ENCODE results near the gene COMMD3. TPM values are rescaled to one million over a fixed set of nuclear protein-coding genes. Genes with fewer than 3 reads are reported as not detected.

Gene COMMD3
- total and polyA plus RNA-seq, 9 of the 15 experiments (the other 6 are each of a cell fraction or from before 2014, with no cell fraction given) = 50.7 to 217 (median 80.1) TPM

- TF ChIP-seq DDX20 (tag; IDR thresholded peaks at IDR 0.05; ENCODE audit: low read depth) (no peak), SIN3B (IDR thresholded peaks at IDR 0.05; ENCODE audit: low read depth) (no peak), PKNOX1 (IDR thresholded peaks at IDR 0.05) (no peak), ZFPM2 (CRISPR knock-in tag; IDR thresholded peaks at IDR 0.05) (no peak), HNRNPLL (IDR thresholded peaks at IDR 0.05; ENCODE audit: low read depth, low read length, poor library complexity, severe bottlenecking) (no peak), CCNT2 (IDR thresholded peaks at IDR 0.05; ENCODE audit: borderline replicate concordance, extremely low read depth, insufficient read length, low read depth, low read length) (no peak), FOXJ2 (tag; IDR thresholded peaks at IDR 0.05) (no peak), MEIS2 (IDR thresholded peaks at IDR 0.05; ENCODE audit: partially characterized antibody) (peak; percentile 56), ZZZ3 (IDR thresholded peaks at IDR 0.05) (no peak), CGGBP1 (CRISPR knock-in tag; IDR thresholded peaks at IDR 0.05) (no peak), CTCFL (IDR thresholded peaks at IDR 0.05; ENCODE audit: borderline replicate concordance, insufficient read depth, low read depth, low read length, poor library complexity, severe bottlenecking) (no peak), TEAD4 (IDR thresholded peaks at IDR 0.05; ENCODE audit: low read length) (no peak), TEAD4 (CRISPR knock-in tag; IDR thresholded peaks at IDR 0.05; ENCODE audit: borderline replicate concordance) (no peak), ID3 (CRISPR knock-in tag; IDR thresholded peaks at IDR 0.05) (no peak), ID3 (tag; IDR thresholded peaks at IDR 0.05) (no peak), ZNF12 (CRISPR knock-in tag; IDR thresholded peaks at IDR 0.05) (no peak)
- TF ChIP-seq, protein P1, sequence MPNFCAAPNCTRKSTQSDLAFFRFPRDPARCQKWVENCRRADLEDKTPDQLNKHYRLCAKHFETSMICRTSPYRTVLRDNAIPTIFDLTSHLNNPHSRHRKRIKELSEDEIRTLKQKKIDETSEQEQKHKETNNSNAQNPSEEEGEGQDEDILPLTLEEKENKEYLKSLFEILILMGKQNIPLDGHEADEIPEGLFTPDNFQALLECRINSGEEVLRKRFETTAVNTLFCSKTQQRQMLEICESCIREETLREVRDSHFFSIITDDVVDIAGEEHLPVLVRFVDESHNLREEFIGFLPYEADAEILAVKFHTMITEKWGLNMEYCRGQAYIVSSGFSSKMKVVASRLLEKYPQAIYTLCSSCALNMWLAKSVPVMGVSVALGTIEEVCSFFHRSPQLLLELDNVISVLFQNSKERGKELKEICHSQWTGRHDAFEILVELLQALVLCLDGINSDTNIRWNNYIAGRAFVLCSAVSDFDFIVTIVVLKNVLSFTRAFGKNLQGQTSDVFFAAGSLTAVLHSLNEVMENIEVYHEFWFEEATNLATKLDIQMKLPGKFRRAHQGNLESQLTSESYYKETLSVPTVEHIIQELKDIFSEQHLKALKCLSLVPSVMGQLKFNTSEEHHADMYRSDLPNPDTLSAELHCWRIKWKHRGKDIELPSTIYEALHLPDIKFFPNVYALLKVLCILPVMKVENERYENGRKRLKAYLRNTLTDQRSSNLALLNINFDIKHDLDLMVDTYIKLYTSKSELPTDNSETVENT (CRISPR knock-in tag; IDR thresholded peaks at IDR 0.05) = no peak
- TF ChIP-seq, protein P2, sequence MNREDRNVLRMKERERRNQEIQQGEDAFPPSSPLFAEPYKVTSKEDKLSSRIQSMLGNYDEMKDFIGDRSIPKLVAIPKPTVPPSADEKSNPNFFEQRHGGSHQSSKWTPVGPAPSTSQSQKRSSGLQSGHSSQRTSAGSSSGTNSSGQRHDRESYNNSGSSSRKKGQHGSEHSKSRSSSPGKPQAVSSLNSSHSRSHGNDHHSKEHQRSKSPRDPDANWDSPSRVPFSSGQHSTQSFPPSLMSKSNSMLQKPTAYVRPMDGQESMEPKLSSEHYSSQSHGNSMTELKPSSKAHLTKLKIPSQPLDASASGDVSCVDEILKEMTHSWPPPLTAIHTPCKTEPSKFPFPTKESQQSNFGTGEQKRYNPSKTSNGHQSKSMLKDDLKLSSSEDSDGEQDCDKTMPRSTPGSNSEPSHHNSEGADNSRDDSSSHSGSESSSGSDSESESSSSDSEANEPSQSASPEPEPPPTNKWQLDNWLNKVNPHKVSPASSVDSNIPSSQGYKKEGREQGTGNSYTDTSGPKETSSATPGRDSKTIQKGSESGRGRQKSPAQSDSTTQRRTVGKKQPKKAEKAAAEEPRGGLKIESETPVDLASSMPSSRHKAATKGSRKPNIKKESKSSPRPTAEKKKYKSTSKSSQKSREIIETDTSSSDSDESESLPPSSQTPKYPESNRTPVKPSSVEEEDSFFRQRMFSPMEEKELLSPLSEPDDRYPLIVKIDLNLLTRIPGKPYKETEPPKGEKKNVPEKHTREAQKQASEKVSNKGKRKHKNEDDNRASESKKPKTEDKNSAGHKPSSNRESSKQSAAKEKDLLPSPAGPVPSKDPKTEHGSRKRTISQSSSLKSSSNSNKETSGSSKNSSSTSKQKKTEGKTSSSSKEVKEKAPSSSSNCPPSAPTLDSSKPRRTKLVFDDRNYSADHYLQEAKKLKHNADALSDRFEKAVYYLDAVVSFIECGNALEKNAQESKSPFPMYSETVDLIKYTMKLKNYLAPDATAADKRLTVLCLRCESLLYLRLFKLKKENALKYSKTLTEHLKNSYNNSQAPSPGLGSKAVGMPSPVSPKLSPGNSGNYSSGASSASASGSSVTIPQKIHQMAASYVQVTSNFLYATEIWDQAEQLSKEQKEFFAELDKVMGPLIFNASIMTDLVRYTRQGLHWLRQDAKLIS (CRISPR knock-in tag; IDR thresholded peaks at IDR 0.05) = no peak
Measured at GRCh38 chr10:22314852-22315251, 1.3 kb upstream of the COMMD3 start (continued).

Measured in K562 (cell line).